Activated CD4-positive, alpha-beta T cell treated with anti-CD3 and anti-CD28 coated beads for 1 hour (primary cell): ENCODE data around the gene COG4.
"Not testable (repeated sequence)": the region's sequence is repeated elsewhere in the genome, so short reads cannot be mapped to it uniquely, and the experiment has no call there.

ENCODE experiments used
- DNase-seq: peaks from one replicate; pipeline ENCODE4 v3.0.0-alpha.2; 2020

Gene COG4

DNA sequence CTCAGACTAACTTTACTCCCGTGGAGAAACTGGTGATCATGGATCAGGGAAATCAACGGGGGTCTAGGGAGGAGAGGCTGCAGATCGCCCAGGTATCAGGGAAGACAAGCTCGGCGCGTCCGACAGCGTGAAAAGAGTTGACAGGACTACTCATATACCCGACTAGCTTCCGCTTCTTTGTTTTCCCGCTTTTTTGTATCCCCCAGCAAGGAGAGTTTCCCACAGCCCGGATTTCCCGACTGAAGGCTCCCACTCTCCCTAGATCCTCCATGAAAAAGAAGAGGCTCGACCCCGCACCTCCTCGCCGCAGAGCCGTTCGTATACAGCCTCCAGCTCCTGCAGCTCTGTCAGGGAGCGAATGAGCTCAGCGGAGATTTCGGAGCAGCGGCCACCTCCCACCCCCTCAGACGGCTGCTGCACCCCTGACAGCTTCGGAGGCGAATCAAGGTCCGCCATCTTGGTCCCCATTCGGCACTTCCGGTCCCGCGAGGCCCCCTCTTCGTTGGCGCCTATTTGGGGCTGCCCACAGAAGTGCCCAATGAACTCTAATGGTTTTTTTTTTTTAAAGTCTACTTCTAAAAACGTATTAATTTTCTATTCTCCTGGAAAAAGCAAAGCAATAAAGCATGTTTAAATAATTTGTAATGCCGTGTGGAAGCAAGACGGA is at the start of gene COG4:
COG4 (minus strand) TSS at position 479 of the 667 bp plus-strand sequence; CDS start at position 468, 11 bp downstream.
- peak; percentile 85 for DNase-seq

DNA sequence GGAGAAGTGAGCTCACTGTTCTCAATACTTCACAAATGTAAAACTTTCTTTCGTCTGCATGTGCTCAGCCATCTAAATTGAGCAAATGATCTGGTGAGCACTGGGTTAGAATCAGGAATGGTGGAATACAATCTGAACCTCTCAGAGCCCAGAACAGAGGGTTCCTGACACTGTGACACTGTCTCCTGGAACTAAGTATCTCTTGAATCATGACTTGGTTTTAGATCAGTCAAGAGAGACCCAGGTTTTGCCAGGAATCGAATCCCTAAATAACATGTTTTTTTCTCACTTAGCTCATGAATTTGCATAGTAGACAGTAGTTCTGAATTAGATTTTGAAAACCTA is 49.5 kb upstream of the COG4 start:
- no peak for DNase-seq

DNA sequence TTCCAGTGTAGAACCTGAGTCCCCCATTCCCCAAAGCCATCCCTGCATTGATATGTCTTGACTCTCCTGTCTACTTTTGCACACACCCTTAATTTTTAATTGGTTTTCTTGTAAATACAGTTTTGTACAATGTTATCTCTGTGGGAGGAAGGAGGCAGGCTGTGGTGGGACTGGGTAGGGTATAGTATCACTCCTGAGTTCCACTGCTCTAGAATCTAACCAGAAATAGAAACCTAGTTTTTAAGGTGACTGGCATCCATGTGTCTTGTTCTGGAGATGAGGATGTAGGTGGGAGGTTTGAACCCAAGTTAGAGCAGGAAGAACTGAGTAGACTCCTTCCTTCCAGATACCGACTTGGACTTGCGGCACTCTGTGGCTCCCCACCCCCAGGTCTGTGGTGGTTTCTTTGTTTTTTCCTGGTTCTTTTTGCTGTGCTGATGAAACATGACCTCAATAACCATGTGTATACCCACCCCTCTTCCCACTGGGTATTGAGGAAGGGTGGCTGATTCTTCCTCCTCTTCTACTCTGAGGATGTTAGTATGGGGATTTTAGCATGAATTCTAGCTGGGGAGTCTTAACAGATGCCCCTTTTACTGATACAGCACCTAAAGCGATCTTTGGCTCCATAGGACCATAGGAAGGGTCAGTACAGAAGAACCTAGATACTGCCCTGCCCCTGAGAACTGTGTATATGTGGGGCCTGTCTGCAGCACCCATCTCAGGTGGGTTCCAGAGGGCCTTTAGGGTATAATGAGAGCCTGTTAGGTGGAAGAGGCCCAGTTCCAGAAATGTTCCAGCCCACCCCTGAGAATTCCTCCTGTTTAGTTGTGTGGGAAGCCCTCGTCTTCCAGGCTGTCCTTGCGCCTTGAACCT is 48.9 kb upstream of the COG4 start:
- DNase-seq = no peak

DNA sequence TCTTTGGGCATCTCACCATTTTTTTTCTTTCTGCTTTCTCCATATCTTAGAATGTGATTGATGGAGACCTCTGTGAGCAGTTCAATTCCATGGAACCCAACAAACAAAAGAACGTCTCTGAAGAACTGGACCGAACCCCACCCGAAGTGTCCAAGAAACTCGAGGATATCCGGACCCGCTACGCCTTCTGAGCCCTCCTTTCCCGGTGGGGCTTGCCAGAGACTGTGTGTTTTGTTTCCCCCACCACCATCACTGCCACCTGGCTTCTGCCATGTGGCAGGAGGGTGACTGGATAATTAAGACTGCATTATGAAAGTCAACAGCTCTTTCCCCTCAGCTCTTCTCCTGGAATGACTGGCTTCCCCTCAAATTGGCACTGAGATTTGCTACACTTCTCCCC is 48.3 kb upstream of the COG4 start:
- DNase-seq = no peak

DNA sequence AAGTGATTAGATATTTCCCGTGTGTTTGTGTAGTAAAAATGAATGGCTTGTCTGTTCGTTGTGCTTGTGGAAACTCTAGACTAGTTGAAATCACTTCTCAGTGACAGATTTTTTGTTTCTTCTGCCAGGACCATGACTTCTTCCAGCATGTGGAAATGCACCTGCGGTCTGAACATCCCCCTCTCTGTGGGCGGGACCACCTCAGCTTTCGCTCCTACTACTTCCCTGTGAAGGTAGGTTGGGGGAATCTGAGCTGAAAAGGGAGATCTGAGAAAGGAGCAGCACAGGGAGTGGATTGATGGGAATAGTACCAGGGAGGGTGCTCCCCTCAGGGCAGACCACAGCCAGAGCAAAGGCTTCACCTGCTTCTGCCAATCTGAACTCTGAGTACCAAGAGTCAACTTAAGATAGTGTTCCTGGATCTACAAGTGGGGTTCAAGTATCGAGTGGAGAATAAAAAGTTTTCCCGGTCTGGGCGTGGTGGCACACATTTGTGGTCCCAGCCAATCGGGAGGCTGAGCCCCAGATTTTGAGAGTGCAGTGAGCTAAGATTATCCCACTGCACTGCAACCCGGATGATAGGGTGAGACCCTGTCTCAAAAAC is 47.7 kb upstream of the COG4 start:
- DNase-seq = no peak

DNA sequence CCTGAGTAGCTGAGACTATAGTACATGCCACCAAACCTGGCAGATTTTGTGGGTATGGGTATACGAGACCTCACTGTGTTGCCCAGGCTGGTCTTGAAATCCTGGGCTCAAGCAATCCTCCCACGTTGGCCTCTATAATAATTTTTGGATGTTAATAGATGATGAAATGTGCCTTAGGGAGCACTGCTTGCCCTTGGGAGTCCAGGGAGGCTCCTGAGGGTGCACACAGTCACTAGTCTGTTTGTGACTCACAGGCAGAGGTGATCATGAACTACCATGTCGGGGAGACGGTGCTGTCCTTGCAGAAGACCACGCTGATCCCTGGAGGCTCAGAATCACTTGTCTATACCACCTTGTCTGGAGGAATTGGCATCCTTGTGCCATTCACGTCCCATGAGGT is 46.4 kb upstream of the COG4 start:
- DNase-seq = no peak

DNA sequence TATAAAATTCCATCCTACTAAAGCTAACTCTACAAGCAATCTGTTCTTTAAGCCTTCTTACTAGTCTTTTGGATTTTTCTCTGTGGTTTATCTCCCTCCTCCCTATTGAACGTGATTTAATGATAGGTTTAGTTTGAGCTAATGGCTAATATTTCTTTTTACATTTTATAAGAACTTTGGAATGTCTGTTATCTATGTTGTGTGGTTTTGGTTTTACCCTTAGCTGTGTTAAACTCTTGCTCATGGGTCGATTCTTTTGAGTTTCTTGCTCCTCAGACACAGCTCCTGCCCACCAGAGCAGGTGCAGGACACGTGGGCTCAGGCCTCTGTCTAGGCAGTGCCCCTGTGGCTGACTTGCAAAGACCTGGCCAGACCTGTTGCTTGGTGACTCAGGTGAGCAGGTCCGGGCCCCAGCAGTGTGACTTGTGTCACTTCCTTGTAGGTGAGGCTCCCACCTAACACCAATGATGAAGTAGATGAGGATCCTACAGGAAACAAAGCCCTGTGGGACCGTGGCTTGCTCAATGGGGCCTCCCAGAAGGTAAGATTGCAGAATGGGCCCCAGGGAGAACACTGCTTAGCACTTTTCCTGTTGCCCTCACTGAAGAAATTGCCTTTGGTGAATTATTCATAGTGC is 45.4 kb upstream of the COG4 start:
- DNase-seq = no peak

DNA sequence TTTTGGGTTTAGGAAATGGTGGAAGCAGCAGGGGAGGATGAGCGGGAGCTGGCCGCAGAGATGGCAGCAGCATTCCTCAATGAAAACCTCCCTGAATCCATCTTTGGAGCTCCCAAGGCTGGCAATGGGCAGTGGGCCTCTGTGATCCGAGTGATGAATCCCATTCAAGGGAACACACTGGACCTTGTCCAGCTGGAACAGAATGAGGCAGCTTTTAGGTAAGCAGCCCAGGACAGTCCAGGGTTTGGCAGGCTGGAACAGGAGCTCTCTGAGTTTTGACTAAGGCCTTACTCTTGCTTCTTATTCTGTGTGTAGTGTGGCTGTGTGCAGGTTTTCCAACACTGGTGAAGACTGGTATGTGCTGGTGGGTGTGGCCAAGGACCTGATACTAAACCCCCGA is 41.7 kb upstream of the COG4 start:
- DNase-seq = no peak

DNA sequence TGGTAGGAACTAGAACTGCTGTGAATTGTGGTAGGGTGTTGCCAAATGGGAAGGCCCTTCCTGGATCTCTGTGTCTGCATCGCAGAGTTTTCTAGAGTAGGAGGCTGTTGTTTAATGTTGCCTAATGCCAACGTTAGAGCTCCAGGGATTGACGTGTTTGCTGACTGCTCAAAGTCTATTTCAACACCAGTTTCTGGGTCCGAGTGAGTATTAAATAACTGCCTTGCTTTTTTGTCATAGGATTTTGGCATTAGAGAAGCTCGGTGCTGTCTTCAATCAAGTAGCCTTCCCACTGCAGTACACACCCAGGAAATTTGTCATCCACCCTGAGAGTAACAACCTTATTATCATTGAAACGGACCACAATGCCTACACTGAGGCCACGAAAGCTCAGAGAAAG is 40.3 kb upstream of the COG4 start:
- DNase-seq = no peak

DNA sequence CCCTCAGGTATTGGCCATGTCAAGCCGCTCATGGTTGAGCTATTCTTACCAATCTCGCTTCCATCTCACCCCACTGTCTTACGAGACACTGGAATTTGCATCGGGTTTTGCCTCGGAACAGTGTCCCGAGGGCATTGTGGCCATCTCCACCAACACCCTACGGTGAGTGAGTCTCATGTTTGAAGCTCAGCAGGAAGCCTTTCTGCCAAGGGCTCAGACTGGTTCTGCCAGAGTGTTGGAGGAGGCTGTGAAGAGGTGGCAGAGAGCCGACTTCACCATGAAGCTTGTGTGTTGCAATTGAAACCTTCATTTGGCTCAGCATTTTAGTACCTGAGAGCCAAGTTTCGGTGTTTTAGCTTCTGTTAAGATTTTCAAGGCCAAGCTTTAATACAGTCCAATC is 38.3 kb upstream of the COG4 start:
- DNase-seq = no peak

DNA sequence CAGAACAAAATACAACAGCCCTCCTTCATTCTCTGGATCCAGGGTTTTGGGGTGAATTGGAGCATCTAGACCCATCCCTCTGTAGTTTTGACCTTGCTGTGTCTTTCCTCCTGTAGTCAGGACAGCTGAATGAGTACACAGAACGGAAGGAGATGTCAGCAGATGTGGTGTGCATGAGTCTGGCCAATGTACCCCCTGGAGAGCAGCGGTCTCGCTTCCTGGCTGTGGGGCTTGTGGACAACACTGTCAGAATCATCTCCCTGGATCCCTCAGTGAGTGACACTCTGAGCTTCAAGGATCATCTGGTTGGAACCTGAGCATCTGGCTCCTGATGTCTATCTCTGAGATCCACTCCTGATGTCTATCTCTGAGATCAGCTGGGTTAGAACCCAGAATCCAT is 32.7 kb upstream of the COG4 start:
- no peak for DNase-seq

DNA sequence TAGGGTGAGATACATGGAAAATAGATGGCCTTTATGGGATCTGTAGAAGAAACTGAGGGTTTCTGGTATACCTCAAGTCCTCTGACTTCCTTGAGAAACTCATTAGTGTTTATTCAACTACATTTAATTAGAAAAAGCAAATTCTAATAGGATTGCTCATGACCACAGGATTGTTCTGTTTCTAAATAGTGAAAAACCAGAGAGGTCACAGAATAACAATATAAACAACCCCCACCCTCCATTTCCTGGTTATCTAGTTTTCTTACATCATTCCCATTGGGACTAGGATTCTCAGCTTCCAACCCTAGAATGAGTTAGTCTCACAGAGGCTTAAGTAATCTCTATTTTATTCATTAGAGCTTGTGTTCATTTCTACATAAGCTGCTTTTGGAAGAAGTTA is 30.3 kb upstream of the COG4 start:
- no peak for DNase-seq

DNA sequence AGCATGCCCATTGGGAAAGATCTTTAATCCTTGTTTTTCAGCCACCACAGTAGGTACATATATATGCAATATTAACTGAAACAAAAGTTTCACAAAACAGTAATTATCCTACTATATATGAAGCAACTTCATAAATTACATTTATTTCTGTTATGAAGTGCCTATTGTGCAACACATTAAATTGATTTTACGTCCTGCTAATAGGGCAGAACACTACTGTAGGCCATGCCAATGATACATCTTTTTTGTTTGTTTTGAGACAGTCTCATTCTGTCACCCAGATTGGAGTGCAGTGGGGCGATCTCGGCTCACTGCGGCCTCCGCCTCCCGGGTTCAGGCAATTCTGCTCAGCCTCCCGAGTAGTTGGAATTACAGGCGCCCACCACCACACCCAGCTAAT is 29.3 kb upstream of the COG4 start:
- no peak for DNase-seq

DNA sequence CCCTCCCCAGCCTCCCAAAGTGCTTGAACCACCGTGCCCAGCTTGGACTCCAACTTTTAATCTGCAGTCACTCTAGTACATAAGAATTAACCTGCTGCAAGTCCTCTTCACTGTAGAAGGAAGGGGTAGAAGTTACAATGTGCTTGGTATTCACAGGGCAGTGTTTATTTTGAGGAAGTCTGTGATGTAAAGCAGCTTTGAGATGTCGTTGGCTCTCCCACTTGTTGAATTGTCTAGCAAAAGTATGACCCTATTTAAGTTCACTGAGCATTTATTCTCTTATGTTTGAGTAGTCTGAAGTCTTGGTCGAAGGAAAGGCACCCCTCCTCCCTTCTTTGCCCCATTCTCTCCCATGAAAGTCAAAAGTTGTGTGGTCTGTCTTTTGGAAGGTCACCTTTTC is 28.4 kb upstream of the COG4 start:
- no peak for DNase-seq

DNA sequence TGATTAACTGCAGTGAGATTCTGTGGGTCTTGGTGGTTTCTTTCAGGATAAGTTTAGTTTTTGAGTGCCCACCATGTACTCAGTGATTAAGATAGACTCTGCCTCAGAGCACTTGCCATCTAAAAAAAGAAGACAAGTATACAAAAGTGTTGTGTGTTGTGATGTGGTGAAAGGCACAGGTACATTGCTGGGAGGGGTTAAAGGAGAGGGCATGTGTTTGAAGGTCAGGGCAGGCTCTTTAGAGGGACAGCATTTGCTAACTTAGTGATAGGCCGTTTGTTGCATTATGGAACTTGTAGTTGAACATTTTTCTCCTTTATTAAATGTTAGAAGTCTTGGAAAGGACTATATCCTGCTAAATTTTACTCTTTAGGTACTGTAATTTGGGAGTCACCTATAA is 26.7 kb upstream of the COG4 start:
- DNase-seq = no peak

DNA sequence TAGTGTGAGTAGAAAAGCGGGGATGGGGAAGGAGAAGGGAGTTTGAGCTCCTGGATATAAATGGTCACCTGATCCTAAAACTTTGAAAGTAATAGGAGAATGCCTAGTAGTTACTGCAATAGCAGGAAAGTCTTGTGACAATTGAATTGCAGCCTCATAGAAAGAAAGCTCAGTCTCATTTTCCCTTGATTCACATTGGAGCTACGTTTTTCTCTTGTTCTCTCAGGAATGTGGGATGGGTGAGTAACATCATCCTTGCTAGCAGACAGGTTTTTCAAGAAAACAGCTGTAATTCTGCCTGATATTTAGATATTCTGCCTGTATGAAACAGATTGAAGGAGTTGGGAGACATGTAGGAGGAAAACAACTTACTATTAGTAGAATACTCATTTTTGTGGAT is 25.6 kb upstream of the COG4 start:
- no peak for DNase-seq

DNA sequence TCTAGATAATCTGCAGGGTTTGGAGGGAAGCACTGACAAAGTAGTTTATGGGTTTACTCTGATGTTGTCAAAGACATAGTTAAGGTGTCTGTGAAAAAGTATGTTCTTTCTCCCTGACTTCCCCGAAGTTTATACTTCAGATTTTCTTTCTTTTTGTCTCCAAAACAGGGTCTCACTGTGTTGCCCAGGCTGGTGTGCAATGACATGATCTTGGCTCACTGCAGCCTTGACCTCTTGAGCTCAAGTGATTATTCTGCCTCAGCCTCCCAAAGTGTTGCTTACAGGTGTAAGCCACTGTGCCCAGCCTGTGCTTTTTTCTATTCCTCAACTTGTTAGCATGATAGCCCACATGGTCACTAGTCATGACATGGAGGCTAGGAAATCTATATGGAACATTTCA is 21.2 kb upstream of the COG4 start:
- no peak for DNase-seq

DNA sequence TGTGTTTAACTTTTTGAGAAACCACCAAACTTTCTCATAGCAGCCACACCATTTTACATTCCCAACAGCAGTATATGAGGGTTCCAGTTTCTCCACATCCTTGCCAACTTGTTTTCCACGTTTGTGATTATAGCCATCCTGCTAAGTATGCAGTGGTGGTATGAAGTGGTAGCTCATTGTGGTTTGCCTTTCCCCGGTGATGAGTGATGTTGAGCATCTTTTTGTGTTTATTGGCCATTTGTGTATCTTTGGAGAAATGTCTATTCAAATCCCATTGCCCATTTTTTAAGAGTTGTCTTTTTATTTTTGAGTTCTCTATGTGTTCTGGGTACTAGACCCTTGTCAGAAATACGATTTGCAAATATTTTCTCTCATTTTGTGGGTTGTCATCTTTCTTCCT is 17.6 kb upstream of the COG4 start:
- no peak for DNase-seq

DNA sequence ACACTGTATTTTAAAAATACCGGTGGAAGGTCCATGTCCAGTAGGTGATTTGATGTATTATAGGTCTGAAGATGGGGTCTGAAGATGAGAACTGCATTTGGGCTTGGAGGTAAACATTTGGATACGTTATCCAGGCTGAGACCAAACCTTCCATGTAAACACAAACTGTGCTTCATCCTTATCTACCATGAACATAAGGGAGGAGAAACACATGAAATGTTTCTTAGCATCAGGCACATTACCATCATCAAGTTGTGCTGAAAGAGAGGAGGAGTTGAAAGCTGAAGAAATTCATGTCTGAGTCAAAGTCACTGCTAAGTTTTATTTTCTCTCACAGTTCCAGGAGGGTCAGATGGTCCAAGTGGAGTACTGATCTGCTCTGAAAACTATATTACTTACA is 11.6 kb upstream of the COG4 start:
- DNase-seq = no peak

DNA sequence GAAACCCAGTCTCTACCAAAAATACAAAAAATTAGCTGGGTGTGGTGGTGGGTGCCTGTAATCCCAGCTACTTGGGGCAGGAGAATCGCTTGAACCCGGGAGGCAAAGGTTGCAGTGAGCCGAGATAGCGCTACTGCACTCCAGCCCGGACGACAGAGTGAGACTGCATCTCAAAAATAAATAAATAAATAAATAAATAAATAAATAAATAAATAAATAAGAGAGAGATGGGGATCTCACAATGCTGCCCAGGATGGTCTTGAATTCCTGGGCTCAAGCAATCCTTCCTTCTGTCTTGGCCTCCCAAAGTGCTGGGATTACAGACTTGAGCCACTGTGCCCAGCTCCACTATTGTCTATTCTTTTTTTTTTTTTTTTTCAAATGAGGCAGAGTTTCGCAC is 6.6 kb upstream of the COG4 start:
- not testable (repeated sequence) for DNase-seq

DNA sequence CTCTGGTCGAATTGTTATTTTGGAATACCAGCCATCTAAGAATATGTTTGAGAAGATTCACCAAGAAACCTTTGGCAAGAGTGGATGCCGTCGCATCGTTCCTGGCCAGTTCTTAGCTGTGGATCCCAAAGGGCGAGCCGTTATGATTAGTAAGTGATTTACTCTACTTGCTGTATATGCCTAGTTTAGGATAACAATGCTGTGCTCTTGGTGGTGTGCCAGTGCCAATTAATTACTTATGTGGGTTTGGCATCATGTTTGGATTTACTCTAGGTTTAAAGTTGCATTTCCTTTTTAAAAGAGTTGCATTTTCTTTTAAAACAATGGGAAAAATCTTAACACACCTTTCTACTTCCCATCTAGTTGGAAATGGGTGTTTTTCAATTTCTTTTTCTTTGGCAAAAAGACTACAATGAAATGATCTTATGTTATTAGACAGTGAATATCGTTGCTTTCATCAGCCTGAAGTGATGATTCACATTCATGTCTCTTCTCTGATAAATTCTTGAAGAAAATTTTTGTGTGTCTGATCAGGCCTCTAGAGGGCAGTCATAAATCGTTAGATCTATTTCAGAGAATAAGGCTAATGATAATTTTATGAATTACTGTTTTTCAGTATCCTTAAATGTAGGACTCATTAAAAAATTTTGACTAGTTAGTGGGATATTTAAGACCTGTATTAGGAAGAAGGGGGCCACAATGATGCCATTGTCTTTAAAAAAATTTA is 5.9 kb upstream of the COG4 start:
- DNase-seq = no peak

DNA sequence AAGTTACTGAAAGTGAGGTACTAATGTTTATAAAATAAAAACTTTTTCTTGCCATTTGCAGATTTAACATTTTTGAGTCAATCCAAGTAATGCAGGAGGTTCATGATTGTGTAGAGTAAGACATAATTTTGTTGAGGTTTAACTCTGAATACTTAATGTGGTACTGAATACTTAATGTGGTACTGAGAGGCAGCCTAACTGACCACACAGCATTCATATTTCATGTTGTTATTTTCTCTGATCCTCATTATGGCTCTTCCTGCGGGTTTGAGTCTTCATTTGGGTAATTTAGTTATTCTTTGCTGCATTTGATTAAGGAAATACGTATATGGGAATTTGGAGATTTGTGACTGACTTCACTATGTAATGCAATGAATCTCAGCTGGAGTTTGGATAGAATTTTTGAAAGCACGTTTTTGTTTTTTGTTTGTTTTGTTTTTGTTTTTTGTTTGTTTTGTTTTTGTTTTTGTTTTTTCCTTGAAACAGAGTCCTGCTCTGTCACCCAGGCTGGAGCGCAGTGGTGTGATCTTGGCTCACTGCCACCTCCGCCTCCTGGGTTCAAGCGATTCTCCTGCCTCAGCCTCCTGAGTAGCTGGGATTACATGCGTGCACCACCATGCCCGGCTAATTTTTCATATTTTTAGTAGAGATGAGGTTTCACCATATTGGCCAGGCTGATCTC is 4.1 kb upstream of the COG4 start:
- no peak for DNase-seq

DNA sequence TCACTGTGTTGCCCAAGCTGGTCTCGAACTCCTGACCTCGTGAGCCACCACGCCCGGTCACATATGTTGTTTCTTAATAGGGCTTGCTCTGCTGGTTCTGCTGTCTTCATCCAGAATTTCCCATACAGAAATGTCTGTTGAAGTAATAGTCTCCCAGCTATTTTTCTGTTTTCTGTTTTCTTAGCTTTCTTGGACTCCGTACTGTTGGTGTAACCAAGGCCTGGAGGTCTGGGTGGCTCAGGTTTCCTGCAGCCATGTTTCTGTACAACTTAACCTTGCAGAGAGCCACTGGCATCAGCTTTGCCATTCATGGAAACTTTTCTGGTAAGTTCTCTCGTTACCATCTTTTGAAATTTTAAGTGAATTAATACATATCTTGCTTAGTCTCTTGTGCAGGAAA is 3.0 kb upstream of the COG4 start:
- no peak for DNase-seq
